Stimulated activated CD4-positive, alpha-beta T cell treated with anti-CD3 and anti-CD28 coated beads, Interleukin-15, amount 100 ng/mL, for 48 hours (primary cell): Measurements from ENCODE around the gene SLAIN1.

Experiments
- DNase-seq, 2 donors: peaks; one replicate each; pipeline ENCODE4 v3.0.0-alpha.2; 2020; ENCODE audit warnings: low read depth in 2 of 2

Gene SLAIN1

DNA sequence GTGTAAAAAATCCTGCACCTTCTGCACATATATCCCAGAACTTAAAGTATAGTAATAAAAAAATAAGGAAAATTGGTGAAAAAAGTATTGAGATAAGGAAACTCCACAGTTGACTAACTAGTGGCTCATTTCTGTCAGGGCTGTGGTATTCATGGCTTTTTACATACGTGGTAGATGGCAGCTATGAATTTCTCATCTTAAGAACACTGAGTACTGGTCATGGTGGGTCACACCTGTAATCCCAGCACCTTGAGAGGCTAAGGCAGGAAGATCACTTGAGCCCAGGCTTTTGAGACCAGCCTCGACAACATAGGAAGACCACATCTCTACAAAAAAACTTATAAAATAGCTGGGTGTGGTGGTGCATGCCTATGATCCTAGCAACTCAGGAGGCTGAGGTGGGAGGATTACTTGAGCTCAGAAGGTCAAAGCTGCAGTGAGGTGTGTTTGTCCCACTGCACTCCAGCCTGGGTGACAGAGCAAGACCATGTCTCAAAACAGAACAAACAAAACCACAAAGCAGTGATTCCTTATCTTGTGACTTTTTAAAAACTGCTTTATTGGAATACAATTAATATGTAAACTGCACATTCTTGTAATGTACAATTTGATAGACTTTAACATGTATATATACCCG, 16.8 kb downstream of the SLAIN1 start:
- DNase-seq = no peak

DNA sequence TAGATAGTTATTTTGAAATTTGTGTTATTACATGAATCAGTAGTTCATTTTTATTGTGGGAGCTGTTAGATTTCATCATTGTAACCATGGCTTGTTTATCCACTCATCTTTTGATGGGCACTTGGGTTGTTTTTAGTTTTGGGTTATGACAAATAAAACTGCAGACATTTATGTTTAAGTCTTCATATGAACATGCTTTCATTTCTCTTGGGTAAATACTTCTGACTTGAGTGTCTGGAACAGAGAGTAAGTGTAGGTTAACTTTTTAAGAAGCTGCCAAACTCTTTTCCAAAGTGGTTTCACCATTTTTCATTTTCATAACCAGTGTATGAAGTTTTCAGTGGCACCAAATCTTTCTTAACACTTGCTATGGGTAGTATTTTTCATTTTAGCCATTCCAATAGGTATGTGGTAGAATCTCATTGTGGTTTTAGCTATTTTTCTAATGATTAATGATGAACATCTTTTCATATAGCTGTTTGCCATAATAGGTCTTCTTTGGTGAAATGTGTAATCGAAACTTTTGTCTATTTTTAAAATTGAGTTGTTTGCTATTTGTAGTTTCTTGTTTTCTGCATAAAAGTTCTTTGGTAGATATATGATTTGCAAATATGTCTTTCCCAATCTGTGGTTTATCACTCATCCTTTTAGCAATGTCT, 17.9 kb downstream of the SLAIN1 start:
- no peak for DNase-seq

DNA sequence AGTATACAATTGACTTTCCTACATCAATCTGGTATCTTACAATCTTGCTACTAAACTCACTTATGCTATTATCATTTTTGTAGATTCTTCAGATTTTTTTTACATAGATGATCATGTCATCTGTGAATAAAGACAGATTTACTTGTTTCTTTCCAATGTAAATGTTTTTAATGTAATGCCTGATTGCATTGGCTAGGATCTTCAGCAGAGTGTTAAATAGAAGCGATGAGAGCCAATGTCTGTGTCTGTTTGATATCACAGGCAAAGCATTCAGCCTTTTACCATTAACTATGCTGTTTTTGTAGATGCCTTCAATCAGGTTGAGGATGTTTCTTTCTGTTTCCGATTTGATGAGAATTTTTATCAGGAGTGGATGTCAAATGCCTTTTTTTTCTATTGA, 19.2 kb downstream of the SLAIN1 start:
- DNase-seq = no peak

DNA sequence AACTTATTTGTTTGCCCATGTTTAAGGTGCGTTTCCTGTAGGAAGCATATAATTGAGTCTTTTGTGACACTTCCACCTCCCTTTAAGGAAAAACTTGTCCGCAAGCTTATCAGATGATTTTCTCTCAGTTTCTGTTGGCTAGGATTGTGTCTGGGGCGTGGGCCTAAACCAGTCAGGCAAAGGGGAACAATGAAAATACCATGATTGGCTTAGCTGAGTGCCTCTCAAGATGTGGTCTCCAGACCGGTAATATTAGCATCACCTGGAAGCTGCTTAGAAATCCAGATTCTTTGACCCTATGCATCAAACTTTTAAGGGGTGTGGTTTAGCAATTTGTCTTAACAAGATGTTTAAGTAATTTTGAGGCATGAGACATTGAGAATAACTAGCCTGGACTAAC, 20.0 kb downstream of the SLAIN1 start:
- no peak for DNase-seq

DNA sequence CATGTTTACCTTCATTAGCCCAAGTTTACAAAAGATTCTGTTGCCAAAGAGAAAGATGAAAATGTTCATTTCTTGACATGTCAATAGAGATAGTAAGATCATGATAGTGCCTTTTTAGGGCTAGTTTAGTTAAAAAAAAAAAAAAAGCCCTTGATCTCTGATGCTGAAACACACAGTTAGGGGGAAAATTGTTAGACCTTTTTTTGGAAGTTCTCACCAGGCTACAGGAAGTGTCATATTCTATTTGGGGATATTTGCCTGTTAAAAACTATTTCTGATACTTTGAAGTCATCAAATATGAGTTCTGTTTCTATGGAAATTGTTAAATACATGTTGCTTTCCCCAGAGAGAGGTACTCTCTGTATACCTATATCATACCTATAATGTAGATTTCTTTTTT, 21.6 kb downstream of the SLAIN1 start:
- no peak for DNase-seq

DNA sequence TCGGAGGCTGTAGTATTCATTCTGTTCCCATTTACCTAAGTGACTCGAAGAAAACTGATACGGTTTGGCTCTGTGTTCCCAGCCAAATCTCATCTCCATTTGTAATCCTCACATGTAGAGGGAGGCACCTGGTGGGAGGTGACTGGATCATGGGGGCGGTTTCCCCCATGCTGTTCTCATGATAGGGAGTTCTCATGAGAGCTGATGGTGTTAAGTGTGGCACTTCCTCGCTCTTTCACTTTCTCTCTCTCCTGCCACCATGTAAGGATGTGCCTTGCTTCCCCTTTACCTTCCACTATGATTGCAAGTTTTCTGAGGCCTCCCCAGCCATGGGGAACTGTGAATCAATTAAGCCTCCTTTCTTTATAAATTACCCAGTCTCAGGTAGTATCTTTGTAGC, 23.5 kb downstream of the SLAIN1 start:
- no peak for DNase-seq

DNA sequence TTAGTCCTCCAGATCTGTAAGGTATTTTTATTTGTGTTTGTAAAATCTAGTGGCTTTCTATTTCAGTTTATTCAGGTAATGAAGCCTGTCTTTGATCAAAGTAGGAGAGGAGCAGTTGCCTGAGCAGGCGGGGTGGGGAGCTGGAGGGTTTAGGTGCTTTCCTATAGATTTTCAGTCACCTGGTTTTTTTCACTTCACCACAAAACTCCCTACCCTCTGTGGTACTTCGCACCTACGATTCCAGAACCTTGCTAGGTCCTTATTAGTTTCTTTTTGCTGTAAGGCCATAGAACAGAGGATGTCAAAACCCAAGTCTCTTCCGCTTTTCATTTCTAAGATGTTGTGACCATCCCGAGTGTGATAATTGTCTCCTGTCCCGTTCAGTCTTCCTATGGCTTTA, 26.6 kb downstream of the SLAIN1 start:
- DNase-seq = no peak

DNA sequence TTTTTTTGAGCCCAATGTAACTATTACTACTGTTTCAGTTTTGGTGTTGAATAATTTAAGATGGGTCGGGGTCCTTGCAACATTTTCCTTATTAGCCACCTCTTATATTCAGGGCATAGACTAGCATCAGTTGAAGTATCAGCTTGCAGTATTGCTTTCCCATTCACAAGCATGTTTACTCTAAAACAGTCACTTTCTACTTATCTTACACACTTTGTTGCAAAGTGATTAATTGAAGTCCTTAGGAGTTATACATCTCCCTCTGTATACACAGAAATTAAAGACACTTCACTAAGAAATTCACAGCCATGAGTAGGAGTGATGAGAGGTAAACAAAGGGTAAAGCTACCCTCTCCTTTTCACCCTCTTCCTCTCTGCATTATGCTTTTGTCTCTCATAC, 27.6 kb downstream of the SLAIN1 start:
- DNase-seq = no peak

DNA sequence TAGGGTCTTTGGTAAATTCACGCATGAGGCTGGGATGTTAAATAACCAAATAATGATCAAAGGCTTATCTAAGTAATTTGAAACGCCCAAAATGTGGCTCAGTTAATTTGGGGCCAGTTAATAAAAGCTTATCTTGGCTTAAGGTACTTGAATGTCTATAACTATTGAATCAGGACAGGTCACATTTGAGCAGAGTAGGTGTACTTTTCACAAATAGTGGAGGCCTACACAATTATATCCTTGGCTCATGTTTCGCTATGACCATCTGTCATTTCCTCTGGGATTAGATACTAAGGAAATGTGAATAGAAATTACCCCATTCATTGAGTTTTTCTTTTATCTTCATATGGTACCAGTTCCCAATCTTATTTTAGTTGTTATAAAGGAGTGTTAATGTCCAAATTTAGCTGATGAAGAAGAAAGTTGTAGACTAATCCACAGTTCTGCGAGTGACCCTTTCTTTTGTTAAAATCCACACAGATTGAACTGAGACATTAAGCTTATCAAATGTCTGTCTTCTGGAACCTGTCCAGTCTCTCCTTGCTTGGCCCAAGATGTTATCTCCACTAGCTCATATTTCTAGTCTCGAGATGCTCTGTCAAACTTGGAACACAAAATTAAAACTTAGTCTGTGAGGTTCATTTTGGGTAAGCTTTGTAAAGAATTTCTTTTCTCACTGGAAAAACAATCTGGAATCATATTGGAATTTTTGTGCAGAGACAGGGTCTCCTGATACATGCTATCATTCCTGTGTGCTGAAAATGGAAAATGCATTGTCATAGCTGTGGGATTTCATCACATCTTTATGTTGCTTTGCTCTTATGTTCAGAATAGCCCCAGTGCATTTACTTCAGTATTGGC, 31.0 kb downstream of the SLAIN1 start:
- no peak for DNase-seq

DNA sequence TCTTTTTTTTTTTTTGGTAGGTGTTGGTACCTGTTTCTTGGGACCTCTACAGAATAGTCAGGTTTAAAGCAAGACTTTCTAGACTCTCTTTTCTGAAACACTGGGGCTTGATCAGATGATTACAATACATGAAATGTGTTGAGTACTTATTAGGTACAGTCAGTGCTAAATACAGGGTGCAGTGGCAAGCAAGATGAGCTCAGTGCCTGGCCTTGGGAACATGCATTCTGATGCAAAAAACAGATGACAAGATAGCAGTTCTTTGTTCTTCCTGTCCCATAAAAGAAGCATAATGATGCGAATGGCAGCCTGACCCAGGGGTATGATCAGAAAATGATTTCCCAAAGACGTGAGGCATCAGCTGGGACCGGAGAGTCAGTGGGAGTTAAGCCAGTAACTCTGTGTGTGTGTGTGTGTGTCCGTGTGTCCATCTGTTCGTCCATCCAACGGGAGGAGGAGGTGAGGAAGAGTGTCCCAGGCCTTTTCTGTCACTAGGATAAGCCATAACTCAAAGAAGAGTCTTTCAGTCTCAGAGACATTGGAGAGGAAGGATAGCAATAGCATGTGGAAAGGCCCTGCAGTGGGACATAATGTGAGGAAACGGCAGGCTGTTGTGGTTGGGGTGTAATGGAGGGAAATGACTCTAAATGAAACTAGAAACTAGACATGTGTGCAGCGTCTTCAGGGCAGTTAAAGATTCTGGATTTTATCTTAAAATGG, 32.2 kb downstream of the SLAIN1 start:
- DNase-seq = no peak

DNA sequence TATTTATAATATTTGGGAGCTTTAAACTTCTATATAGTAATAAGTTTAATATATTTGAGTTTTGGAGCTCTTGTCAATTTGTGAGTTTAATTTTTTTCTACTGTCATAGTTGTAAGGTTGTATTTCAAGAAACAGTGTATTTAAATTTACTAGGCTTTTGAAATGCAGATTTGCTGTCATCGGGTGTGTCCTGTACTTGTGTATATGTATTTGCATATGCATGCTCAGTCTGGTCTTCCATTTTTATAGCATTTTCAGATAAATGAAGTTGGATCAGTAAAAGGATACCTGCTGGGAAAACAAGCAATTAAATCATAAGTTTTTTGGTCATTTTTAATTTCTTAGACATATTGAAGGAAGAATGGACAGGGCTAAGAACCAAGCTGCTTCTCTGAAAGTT, 33.1 kb downstream of the SLAIN1 start:
- no peak for DNase-seq

DNA sequence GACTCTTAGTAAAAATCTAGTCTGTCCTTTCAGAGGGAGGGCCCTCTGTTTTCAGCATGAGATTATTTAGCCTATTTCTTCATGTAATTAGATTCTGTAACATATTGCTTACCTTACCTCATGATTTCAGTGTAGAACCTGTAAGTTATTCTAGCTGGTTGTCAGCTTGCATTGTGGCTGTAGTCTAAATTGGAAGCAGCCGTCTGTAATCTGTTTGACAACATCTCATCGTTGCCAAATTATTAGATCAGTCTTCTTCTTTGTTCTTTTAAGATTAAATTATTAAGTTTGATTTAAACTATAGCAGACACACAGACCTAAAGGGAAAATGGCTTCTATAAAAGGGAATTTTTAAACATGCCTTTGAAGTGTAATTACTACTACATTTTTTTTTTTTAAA, 34.8 kb downstream of the SLAIN1 start:
- no peak for DNase-seq

DNA sequence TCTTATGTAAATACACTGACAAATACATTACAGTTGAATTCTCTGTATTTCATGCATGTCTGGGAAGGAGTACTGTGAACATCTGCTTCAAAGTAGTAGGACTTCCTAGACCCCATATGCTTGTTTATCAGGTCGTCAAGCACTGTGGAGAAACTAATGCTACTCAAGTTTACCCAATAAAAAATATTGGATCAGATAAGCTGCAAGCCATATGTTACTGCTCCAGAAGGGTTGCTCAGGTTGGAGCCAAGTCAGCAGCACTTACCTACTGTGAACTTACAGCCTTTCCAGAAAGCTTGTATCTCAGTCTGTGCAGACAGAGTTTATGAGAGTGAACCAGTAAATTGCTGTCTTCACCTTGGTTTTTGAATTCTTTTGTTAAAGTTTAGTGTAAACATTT, 36.2 kb downstream of the SLAIN1 start:
- no peak for DNase-seq

DNA sequence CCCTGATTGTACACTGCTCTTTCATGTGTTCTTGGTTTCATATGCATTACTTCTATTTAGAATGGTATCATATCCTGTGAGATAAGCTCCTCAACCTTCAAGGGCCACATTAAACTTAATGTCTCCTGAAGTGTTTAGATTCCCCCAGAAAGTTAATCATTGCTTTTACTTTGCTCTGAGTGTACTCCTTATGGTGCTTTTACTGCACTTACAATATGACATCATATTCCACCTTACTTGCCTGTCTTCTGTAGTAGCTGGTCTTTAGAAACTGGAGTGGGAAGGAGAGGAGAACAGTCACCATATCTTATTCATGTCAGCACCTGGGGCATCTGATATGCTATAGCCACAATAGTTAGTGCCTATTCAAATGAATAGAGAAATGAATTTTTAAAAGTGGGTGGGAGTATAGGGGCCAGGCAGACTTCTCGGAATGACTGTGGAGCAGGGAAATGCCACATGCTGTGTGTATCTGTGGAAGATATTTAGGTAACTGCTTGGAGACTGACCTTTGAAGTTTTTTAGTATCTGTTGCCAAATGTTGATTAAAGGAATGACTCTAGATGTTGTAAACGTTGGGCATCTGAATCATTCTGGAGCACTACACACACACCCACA, 40.2 kb downstream of the SLAIN1 start:
- no peak for DNase-seq

DNA sequence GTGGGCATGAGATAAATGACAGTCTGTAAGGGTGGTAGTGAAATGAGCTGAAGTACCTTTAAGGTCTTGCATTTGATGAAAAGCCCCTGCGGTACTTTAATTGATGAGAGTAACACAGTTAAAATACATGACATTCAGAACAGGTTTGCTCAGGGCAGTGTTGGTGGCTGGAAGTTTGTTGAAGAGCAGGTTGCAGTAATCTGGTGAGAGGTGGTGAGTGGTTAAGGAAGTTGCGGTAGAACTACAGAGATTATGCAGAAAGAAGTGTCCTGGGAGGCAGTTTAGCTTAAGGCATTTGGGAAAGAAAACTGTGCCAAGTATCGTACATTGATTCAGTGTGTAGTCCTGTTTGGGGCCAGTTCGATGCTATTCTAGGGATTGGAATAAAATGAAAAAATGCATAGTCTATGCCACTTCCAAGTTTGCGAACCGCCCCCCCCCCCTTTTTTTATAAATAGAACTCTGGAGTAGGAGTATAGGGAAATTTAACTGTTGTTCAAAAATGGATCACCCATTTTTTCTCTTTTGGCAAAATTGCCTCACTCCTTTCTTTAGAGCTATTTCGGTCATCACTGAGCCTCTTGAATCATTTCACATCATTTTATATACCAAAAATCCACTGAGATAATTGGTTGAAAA, 42.7 kb downstream of the SLAIN1 start:
- DNase-seq = no peak

DNA sequence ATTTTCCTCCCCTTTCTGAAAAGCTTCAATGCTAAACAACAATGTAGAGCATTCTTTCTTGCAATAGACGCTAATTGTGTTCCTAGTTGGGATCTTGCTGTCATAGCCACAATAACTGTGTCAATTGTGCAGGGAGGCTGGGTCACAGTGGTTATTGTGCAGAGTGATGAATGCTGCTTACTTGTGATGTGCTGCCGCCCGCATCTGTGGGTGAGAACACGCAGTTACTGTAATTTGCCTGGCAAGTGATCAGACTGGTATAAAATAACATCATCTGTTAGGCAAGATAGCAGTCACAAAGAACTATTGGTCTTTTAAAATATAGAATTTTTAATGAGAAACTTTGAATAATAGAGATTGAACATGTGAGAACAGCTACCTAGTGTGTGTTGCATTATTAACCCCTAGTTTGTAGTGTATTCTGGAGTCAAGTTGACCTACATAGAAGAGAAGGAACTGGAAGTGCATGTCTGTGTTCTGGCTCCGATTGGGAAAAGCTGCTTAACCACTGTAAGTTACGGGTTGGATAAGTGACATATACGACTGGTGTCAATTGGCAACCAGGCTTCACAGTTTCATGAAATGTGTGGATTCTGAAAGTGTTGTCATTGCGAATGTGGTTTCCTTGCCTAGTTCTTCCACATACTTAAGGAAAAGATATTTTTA, 43.6 kb downstream of the SLAIN1 start:
- no peak for DNase-seq

DNA sequence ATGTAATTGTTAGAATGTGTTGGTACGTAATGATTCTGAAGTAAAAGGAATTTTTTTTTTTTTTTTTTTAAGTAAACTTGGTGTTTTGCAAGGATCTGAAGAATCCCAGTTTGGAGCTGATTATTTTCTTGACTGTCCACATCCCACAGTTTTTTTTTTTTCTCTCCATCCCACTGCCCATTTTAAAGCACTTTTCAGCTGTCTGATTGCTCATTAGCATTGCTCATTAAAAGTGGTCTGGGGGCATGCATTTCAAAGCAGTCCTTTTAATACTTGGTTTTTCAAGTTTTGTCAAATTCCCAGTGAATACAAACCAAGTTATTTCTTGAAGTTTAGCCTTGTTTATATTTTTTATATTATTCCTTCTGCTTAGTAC, 44.1 kb downstream of the SLAIN1 start:
- no peak for DNase-seq

DNA sequence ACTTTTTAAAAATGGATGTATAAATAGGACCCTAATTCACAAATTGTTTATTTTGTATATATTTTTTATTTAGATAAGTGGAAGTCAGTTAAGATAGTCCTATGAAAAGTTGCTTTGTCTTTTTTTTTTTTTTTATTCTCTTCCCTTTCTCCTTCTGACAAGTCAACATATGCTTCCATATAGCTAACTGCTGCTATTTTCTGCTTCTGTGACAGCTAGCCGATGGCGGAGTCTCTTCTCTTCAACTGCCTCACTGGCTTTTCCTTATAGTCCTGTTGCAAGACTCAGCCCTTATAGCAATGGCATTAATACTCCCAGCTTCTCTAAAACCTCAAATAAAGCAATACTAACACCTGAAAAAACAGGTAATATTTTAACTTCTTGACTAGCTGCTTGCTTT, 45.3 kb downstream of the SLAIN1 start:
- DNase-seq = no peak

DNA sequence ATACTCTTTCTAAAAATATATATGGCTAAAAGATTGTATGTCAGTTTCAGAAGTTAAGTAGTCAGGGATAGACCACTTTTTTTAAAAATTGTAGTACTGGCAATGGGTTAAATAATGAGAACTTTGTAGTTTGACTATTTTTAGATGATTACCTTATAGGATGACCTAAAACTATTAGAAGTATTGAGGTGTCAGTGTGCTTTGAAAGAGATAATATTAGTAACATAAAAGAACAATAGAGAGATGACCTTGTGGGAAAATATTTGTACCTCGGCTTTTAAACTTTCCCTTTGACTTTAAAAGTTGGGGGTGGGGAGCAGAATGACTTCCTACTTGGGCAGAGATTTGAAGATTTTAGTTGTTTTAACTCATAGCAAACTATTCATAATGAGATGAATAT, 48.3 kb downstream of the SLAIN1 start:
- no peak for DNase-seq

DNA sequence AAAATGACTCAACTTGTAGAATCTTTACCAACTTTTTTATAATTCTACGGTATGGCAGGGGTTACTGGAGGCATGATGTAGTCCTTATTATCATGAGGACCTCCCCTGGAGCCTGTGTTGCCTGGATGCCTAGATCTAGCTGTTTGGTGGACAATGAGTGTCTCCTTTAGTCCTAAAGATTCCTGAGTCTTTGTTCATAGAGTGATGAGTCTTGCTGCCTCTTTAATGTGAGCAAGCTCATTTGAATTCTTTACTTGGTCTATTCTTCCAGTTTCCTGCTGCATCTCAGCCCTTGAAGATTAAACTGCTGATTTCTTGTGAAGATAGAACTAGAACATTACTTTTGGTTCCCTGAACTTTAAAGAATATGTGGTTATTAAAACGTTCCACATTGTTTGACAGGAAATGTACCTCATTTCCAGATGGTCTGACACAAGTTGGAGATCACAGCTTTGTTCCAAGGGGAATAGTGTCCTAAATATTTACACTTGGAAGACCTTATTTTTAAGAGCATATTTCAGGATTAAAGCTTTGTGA, 51.9 kb downstream of the SLAIN1 start:
- no peak for DNase-seq
